HG02870 (cell line): ENCODE data around the gene NEURL1B.

ENCODE experiments used
- ATAC-seq: cut with Tn5 transposase; IDR thresholded peaks from one replicate; pipeline ENCODE4 v1.9.1; 2021; ENCODE audit warnings: mild to moderate bottlenecking, moderate library complexity; ENCODE audit not compliant: unreplicated experiment

NEURL1B gene

GRCh38 chr5:172633403-172633970, 7.6 kb upstream of the NEURL1B start:
- no peak for ATAC-seq

- ATAC-seq = no peak
Measured at GRCh38 chr5:172634106-172634899, 6.8 kb upstream of the NEURL1B start.

- ATAC-seq = no peak
Measured at GRCh38 chr5:172635038-172635437, 6.0 kb upstream of the NEURL1B start.

- no peak for ATAC-seq
Measured at GRCh38 chr5:172636279-172637050, 4.6 kb upstream of the NEURL1B start.

GRCh38 chr5:172637110-172637580, 3.9 kb upstream of the NEURL1B start:
- no peak for ATAC-seq

GRCh38 chr5:172637740-172638139, 3.3 kb upstream of the NEURL1B start:
- ATAC-seq = no peak

- no peak for ATAC-seq
Measured at GRCh38 chr5:172638209-172638768, 2.8 kb upstream of the NEURL1B start.

- ATAC-seq = no peak
Measured at GRCh38 chr5:172640139-172640538, 924 bp upstream of the NEURL1B start.

- ATAC-seq = no peak
Measured at GRCh38 chr5:172641359-172642050, 442 bp downstream of the NEURL1B start.

GRCh38 chr5:172642051-172642409, 967 bp downstream of the NEURL1B start:
- no peak for ATAC-seq

GRCh38 chr5:172642486-172642885, 1.4 kb downstream of the NEURL1B start:
- ATAC-seq = no peak

GRCh38 chr5:172642926-172643871, 2.1 kb downstream of the NEURL1B start:
- no peak for ATAC-seq

- no peak for ATAC-seq
Measured at GRCh38 chr5:172644266-172644665, 3.2 kb downstream of the NEURL1B start.

GRCh38 chr5:172644711-172645110, 3.6 kb downstream of the NEURL1B start:
- ATAC-seq = no peak

- no peak for ATAC-seq
Measured at GRCh38 chr5:172645271-172646055, 4.4 kb downstream of the NEURL1B start.

- no peak for ATAC-seq
Measured at GRCh38 chr5:172646716-172647285, 5.7 kb downstream of the NEURL1B start.

GRCh38 chr5:172647352-172648012, 6.4 kb downstream of the NEURL1B start:
- ATAC-seq = no peak

GRCh38 chr5:172648013-172648381, 6.9 kb downstream of the NEURL1B start:
- no peak for ATAC-seq
